H1 (cell line): ENCODE measurements around the gene CTDP1. TPM values are rescaled to one million over a fixed set of nuclear protein-coding genes. Genes with fewer than 3 reads are reported as not detected.

Experiments
- CTCF ChIA-PET: fragments of 300-600 bp; sonication (Branson Sonifier 250); formaldehyde crosslinking; loops from one replicate; lab custom pipeline; 2021; ENCODE audit not compliant: partially characterized antibody; lab: Charles Lee
- POLR2A ChIA-PET: fragments of 300-600 bp; sonication (Branson Sonifier 250); formaldehyde crosslinking; loops from one replicate; lab custom pipeline; 2021; ENCODE audit warnings: inconsistent platforms; ENCODE audit not compliant: partially characterized antibody; lab: Charles Lee
- DNase-seq, 2 experiments: peaks; one replicate each; pipeline versions ENCODE4 v3.0.0 to v3.0.0-alpha.2; 2010 to 2022; ENCODE audit warnings: low spot score in 2 of 2, low read depth in 1 of 2, mixed read lengths in 1 of 2
- FAIRE-seq: peaks from 2 replicates; lab custom pipeline; 2011; peaks lifted over from hg19 to GRCh38; lab: Jason Lieb, UNC
- H2AFZ ChIP-seq: 2 replicates; pipeline ENCODE4 v1.8.1; 2012; ENCODE audit warnings: low read length, inconsistent platforms
- H2AK5ac ChIP-seq: 2 replicates; pipeline ENCODE4 v1.6.1; 2013; ENCODE audit warnings: low read depth, low read length
- H2BK120ac ChIP-seq: replicated peaks from 2 replicates; pipeline ENCODE3; 2013; ENCODE audit warnings: low read depth, low read length, inconsistent platforms
- H2BK12ac ChIP-seq: 2 replicates; pipeline ENCODE4 v1.6.1; 2013; ENCODE audit warnings: low read depth, low read length
- H2BK15ac ChIP-seq: 2 replicates; pipeline ENCODE4 v1.6.1; 2013; ENCODE audit warnings: low read length
- H2BK20ac ChIP-seq: 2 replicates; pipeline ENCODE4 v1.6.1; 2013; ENCODE audit warnings: low read length
- H2BK5ac ChIP-seq: 2 replicates; pipeline ENCODE4 v1.6.1; 2013; ENCODE audit warnings: low read depth, low read length
- H3K14ac ChIP-seq: 2 replicates; pipeline ENCODE4 v1.6.1; 2013; ENCODE audit warnings: inconsistent platforms; ENCODE audit not compliant: insufficient read length
- H3K18ac ChIP-seq: 2 replicates; pipeline ENCODE4 v1.6.1; 2013; ENCODE audit warnings: low read length; ENCODE audit errors: extremely low read depth
- H3K23ac ChIP-seq: 2 replicates; pipeline ENCODE4 v1.6.1; 2013; ENCODE audit warnings: inconsistent platforms; ENCODE audit not compliant: insufficient read length
- H3K23me2 ChIP-seq: 2 replicates; pipeline ENCODE4 v1.6.1; 2013; ENCODE audit warnings: low read depth, low read length
- H3K27ac ChIP-seq: 2 replicates; pipeline ENCODE4 v1.6.1; 2011; ENCODE audit warnings: low read depth, low read length, inconsistent platforms
- H3K27me3 ChIP-seq, 4 experiments: replicated peaks in 1 of 4; 1 replicate in 1 of 4; 2 replicates in 3 of 4; pipeline versions ENCODE4 v1.6.1 to v1.8.1; 2011 to 2013; ENCODE audit warnings: low read length in 3 of 4, mild to moderate bottlenecking in 3 of 4, inconsistent platforms in 2 of 4, mixed read lengths in 2 of 4, moderate library complexity in 1 of 4; ENCODE audit not compliant: control insufficient read depth in 3 of 4, insufficient read depth in 3 of 4; ENCODE audit errors: extremely low read depth in 1 of 4
- H3K36me3 ChIP-seq, 4 experiments: 2 replicates each; pipeline versions ENCODE4 v1.6.1 to v1.8.1; 2011 to 2013; ENCODE audit warnings: mild to moderate bottlenecking in 4 of 4, low read length in 3 of 4, moderate library complexity in 2 of 4, control low read depth in 1 of 4, inconsistent platforms in 1 of 4; ENCODE audit not compliant: insufficient read depth in 4 of 4, control insufficient read depth in 2 of 4
- H3K4ac ChIP-seq: replicated peaks from 2 replicates; pipeline ENCODE3; 2013; ENCODE audit warnings: low read length, low read depth, mixed read lengths, inconsistent platforms; ENCODE audit not compliant: insufficient read length
- H3K4me1 ChIP-seq, 4 experiments: replicated peaks in 1 of 4; 1 replicate in 1 of 4; 2 replicates in 3 of 4; pipeline versions ENCODE4 v1.6.1 to v1.8.1; 2011 to 2013; ENCODE audit warnings: low read length in 3 of 4, inconsistent platforms in 2 of 4, mixed read lengths in 1 of 4; ENCODE audit not compliant: insufficient read depth in 4 of 4, control insufficient read depth in 3 of 4
- H3K4me2 ChIP-seq, 2 experiments: 2 replicates each; pipeline versions ENCODE4 v1.6.1 to v1.8.1; 2011 to 2013; ENCODE audit warnings: low read depth in 2 of 2, low read length in 2 of 2, control low read depth in 1 of 2, inconsistent platforms in 1 of 2, mild to moderate bottlenecking in 1 of 2; ENCODE audit not compliant: insufficient read depth in 1 of 2
- H3K4me3 ChIP-seq, 4 experiments: fragments of 200-600, 300-600 bp in 1 of 4; sonication (generic), shearing (Covaris generic), sonication (Bioruptor Twin) in 1 of 4; 2 replicates each; pipeline versions ENCODE4 v1.5.1 to v1.8.1; 2011 to 2016; ENCODE audit warnings: low read length in 4 of 4, low read depth in 3 of 4, control low read depth in 2 of 4, inconsistent platforms in 2 of 4, mild to moderate bottlenecking in 2 of 4, mixed read lengths in 1 of 4, moderate library complexity in 1 of 4; ENCODE audit not compliant: insufficient read depth in 2 of 4; ENCODE audit errors: extremely low read depth in 1 of 4
- H3K56ac ChIP-seq: replicated peaks from 2 replicates; pipeline ENCODE3; 2013; ENCODE audit warnings: low read depth, mild to moderate bottlenecking, mixed read lengths, low read length, inconsistent platforms; ENCODE audit not compliant: insufficient read length
- H3K79me1 ChIP-seq: 2 replicates; pipeline ENCODE4 v1.6.1; 2013; ENCODE audit warnings: low read depth, low read length, control low read depth
- H3K79me2 ChIP-seq, 2 experiments: 2 replicates each; pipeline versions ENCODE4 v1.6.1 to v1.8.1; 2012 to 2013; ENCODE audit warnings: low read length in 2 of 2, mild to moderate bottlenecking in 2 of 2, inconsistent platforms in 1 of 2; ENCODE audit not compliant: insufficient read depth in 2 of 2, control insufficient read depth in 1 of 2
- H3K9ac ChIP-seq, 4 experiments: replicated peaks in 1 of 4; 1 replicate in 1 of 4; 2 replicates in 3 of 4; pipeline versions ENCODE4 v1.6.1 to v1.8.1; 2011 to 2013; ENCODE audit warnings: low read depth in 3 of 4, low read length in 3 of 4, control low read depth in 2 of 4, mild to moderate bottlenecking in 2 of 4, moderate library complexity in 2 of 4, inconsistent platforms in 1 of 4; ENCODE audit errors: extremely low read depth in 1 of 4
- H3K9me3 ChIP-seq, 2 experiments: 2 replicates each; pipeline versions ENCODE4 v1.6.1 to v1.8.1; 2012 to 2013; ENCODE audit warnings: mild to moderate bottlenecking in 2 of 2, moderate library complexity in 2 of 2, control low read depth in 1 of 2, inconsistent platforms in 1 of 2, low read depth in 1 of 2, low read length in 1 of 2, mixed read lengths in 1 of 2; ENCODE audit not compliant: insufficient read depth in 2 of 2
- H4K20me1 ChIP-seq, 2 experiments: replicated peaks in 1 of 2; 2 replicates each; pipeline versions ENCODE3 to v1.8.1; 2011 to 2013; ENCODE audit warnings: inconsistent platforms in 2 of 2, low read length in 2 of 2, mild to moderate bottlenecking in 1 of 2; ENCODE audit not compliant: insufficient read depth in 2 of 2, control insufficient read depth in 1 of 2
- H4K5ac ChIP-seq: 2 replicates; pipeline ENCODE4 v1.6.1; 2013; ENCODE audit warnings: low read length, low read depth, mixed read lengths, inconsistent platforms; ENCODE audit not compliant: insufficient read length
- H4K8ac ChIP-seq: 2 replicates; pipeline ENCODE4 v1.8.0; 2013; ENCODE audit warnings: mild to moderate bottlenecking, moderate library complexity, low read length, inconsistent platforms; ENCODE audit not compliant: insufficient read depth; ENCODE audit errors: extremely low read depth
- H4K91ac ChIP-seq: replicated peaks from 2 replicates; pipeline ENCODE3; 2013; ENCODE audit warnings: low read length, mixed read lengths, inconsistent platforms; ENCODE audit not compliant: insufficient read length
- BACH1 ChIP-seq: IDR thresholded peaks from 2 replicates; pipeline ENCODE4 v1.6.1; 2012; ENCODE audit warnings: low read length, improper control_type of control experiment
- CBX8 ChIP-seq: fragments of 300-800, 300-1000 bp; sonication (generic); IDR thresholded peaks from 2 replicates; pipeline ENCODE4 v1.7.1; 2016; ENCODE audit warnings: low read depth, low read length, borderline replicate concordance
- CHD1 ChIP-seq: IDR thresholded peaks from 2 replicates; pipeline ENCODE4 v1.6.1; 2012; ENCODE audit warnings: low read depth, low read length, improper control_type of control experiment
- CREB1 ChIP-seq: IDR thresholded peaks from 2 replicates; pipeline ENCODE4 v1.6.1; 2012; ENCODE audit warnings: inconsistent platforms
- EGR1 ChIP-seq: IDR thresholded peaks from 2 replicates; pipeline ENCODE4 v1.6.1; 2011; ENCODE audit warnings: low read depth, low read length, borderline replicate concordance
- FOSL1 ChIP-seq: IDR thresholded peaks from 2 replicates; pipeline ENCODE4 v1.6.1; 2011; ENCODE audit warnings: mild to moderate bottlenecking, low read depth, low read length, moderate library complexity; ENCODE audit not compliant: insufficient read depth
- JUN ChIP-seq: IDR thresholded peaks from 2 replicates; pipeline ENCODE4 v1.6.1; 2011; ENCODE audit warnings: low read depth, mild to moderate bottlenecking, improper control_type of control experiment, low read length
- MAFK ChIP-seq: IDR thresholded peaks from 2 replicates; pipeline ENCODE4 v1.6.1; 2012; ENCODE audit warnings: low read depth, mild to moderate bottlenecking, improper control_type of control experiment, low read length
- POU5F1 ChIP-seq: IDR thresholded peaks from 2 replicates; pipeline ENCODE4 v1.6.1; 2011; ENCODE audit warnings: low read depth, mild to moderate bottlenecking, low read length, moderate library complexity
- RAD21 ChIP-seq, 2 experiments: IDR thresholded peaks in 1 of 2; conservative IDR thresholded peaks in 1 of 2; 2 replicates each; pipeline ENCODE4 v1.6.1; 2011; ENCODE audit warnings: low read depth in 2 of 2, low read length in 2 of 2, improper control_type of control experiment in 1 of 2, inconsistent platforms in 1 of 2, mild to moderate bottlenecking in 1 of 2, moderate library complexity in 1 of 2
- SIN3A ChIP-seq, 2 experiments: IDR thresholded peaks in 1 of 2; conservative IDR thresholded peaks in 1 of 2; 2 replicates each; pipeline ENCODE4 v1.6.1; 2011 to 2012; ENCODE audit warnings: low read length in 2 of 2, improper control_type of control experiment in 1 of 2, low read depth in 1 of 2, mild to moderate bottlenecking in 1 of 2
- SP4 ChIP-seq: IDR thresholded peaks from 2 replicates; pipeline ENCODE4 v1.6.1; 2012; ENCODE audit warnings: low read length, inconsistent platforms
- SUZ12 ChIP-seq: fragments of 200-600 bp; sonication (generic); IDR thresholded peaks from 2 replicates; pipeline ENCODE4 v1.6.1; 2012; ENCODE audit warnings: mild to moderate bottlenecking, inconsistent platforms, low read length, moderate library complexity, mixed read lengths
- TAF1 ChIP-seq: IDR thresholded peaks from 2 replicates; pipeline ENCODE4 v1.6.1; 2011; ENCODE audit warnings: mild to moderate bottlenecking, low read depth, low read length
- YY1 ChIP-seq: IDR thresholded peaks from 2 replicates; pipeline ENCODE4 v1.6.1; 2011; ENCODE audit warnings: low read depth, mild to moderate bottlenecking, low read length
- WGBS, 2 experiments: shearing (Covaris generic) in 1 of 2; methylation state at CpG; one replicate each; pipeline versions ENCODE4 v1.1.6 to v1.1.7; 2013 to 2015; ENCODE audit warnings: low lambda C conversion rate in 2 of 2, mixed read lengths in 2 of 2, inconsistent platforms in 1 of 2, low coverage in 1 of 2, missing lambda C conversion rate in 1 of 2; ENCODE audit not compliant: insufficient replicate concordance in 2 of 2, insufficient coverage in 1 of 2, insufficient read length in 1 of 2; ENCODE audit errors: extremely low coverage in 1 of 2, missing lambda C conversion rate in 1 of 2; 5-methylcytosine and 5-hydroxymethylcytosine counted together
- polyA plus RNA-seq, 7 experiments: library from polyadenylated mRNA; depleted of rRNA in 3 of 7; stranded (reverse) in 5 of 7; unstranded in 2 of 7; fragments of >200 nt in 5 of 7; fragments of 200-250 nt in 2 of 7; gene quantifications; 1 replicate in 5 of 7; 2 replicates in 1 of 7; 4 replicates in 1 of 7; pipeline versions ENCODE4 v1.2.1 to v1.2.3, GENCODE V29; 2011 to 2013; ENCODE audit warnings: missing spikeins in 2 of 7, mixed read lengths in 2 of 7
- total RNA-seq: library from RNA; stranded (reverse); fragmentation: NEBNext Ultra II Directional; extraction: Animal tissue kit (Norgen Biotek cat#: 25700); gene quantifications from 2 replicates; pipeline ENCODE4 v1.2.1, GENCODE V29; 2021
- TF ChIP-seq, protein P1 (sequence below): IDR thresholded peaks from 2 replicates; pipeline ENCODE4 v1.6.1; 2012; ENCODE audit warnings: inconsistent platforms

CTDP1 gene
- total and polyA plus RNA-seq, 2 of the 8 experiments (the other 6 are each of a cell fraction or from before 2014, with no cell fraction given), result 16.6 to 37.0 TPM

DNA sequence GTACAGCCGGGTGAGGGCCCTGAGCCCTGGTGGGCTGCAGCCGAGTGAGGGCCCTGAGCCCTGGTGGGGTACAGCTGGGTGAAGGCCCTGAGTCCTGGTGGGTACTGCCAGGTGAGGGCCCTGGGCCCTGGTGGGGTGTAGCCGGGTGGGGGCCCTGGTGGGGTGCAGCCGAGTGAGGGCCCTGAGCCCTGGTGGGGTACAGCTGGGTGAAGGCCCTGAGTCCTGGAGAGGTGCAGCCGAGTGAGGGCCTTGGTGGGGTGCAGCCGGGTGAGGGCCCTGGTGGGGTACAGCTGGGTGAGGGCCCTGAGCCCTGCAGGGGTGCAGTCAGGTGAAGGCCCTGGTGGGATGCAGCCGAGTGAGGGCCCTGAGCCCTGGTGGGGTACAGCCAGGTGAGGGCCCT, 37.5 kb downstream of the CTDP1 start:
- Histone ChIP-seq H3K4ac (no peak overlapping the region), H3K4me2 (no peak overlapping the region), H2BK20ac (no peak overlapping the region), H3K79me2 (no peaks in the 10 kb centered on the region), H3K14ac (no peak overlapping the region), H3K23me2 (no peaks in the 10 kb centered on the region), H3K79me1 (peaks cover 4% of the 10 kb centered on the region), H3K23ac (no peak overlapping the region), H2BK120ac (no peak overlapping the region), H4K5ac (no peak overlapping the region), H3K4me3 (no peak overlapping the region), H3K27ac (no peak overlapping the region), H3K36me3 (peaks cover 4 to 48% (median 22%) of the 10 kb centered on the region in 4 experiments; a peak in 6 of 8 replicates), H2AK5ac (no peak overlapping the region), H2BK12ac (no peak overlapping the region), H3K9me3 (no peaks in the 10 kb centered on the region), H4K91ac (no peak overlapping the region), H3K18ac (no peak overlapping the region), H2AFZ (no peak overlapping the region), H3K56ac (no peak overlapping the region), H2BK15ac (no peak overlapping the region), H3K4me1 (no peaks in the 10 kb centered on the region), H3K9ac (no peak overlapping the region), H2BK5ac (no peak overlapping the region), H3K27me3 (no peaks in the 10 kb centered on the region), H4K20me1 (peaks cover 5 to 9% of the 10 kb centered on the region in 2 experiments), H4K8ac (no peak overlapping the region)
- ChIA-PET CTCF (no interaction called here), POLR2A (no interaction called here)
- WGBS, 2 experiments, result 100% methylated on average over 3 of the region's 7 CpGs; no CpG with 5 or more reads in 1 of the 2 experiments
- DNase-seq, result no peak
- FAIRE-seq, result no peak
- TF ChIP-seq, protein P1, sequence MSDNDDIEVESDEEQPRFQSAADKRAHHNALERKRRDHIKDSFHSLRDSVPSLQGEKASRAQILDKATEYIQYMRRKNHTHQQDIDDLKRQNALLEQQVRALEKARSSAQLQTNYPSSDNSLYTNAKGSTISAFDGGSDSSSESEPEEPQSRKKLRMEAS, result no peak
- TF ChIP-seq YY1 (no peak), CBX8 (no peak), SP4 (no peak), MAFK (no peak), BACH1 (no peak), SUZ12 (no peak), RAD21 (IDR thresholded peaks at IDR 0.05 in 1 of 2, conservative IDR thresholded peaks at IDR 0.05 in 1 of 2; ENCODE audit: low read depth in 2 of 2, low read length in 2 of 2) (no peak), EGR1 (no peak), POU5F1 (no peak), TAF1 (no peak), CHD1 (no peak), CREB1 (no peak), SIN3A (conservative IDR thresholded peaks at IDR 0.05 in 1 of 2, IDR thresholded peaks at IDR 0.05 in 1 of 2; ENCODE audit: low read depth in 1 of 2, low read length in 2 of 2) (no peak), JUN (no peak), FOSL1 (no peak)
